DMS153 treated with DMSO at 0.1 percent for 48 hours (cell line): ENCODE data around the gene CAMK2G.
A peak's percentile ranks its signal among the peaks of the same experiment; 100 is the strongest.

Experiments used
- DNase-seq: peaks from one replicate; lab custom pipeline; 2025; ENCODE audit not compliant: unreplicated experiment; lab: John Stamatoyannopoulos, UW

CAMK2G gene

GRCh38 chr10:73884017-73884416 lies 9.7 kb upstream of the CAMK2G start:
- no peak for DNase-seq

- no peak for DNase-seq
These were observed 7.0 kb upstream of the CAMK2G start for GRCh38 chr10:73881221-73881919.

- DNase-seq = peak; percentile 50
These were observed 5.2 kb upstream of the CAMK2G start for GRCh38 chr10:73879296-73880173.

- DNase-seq = no peak
These were observed 4.0 kb upstream of the CAMK2G start for GRCh38 chr10:73878365-73878764.

- no peak for DNase-seq
These were observed 3.3 kb upstream of the CAMK2G start for GRCh38 chr10:73877533-73878160.

- DNase-seq = no peak
These were observed 2.6 kb upstream of the CAMK2G start for GRCh38 chr10:73876971-73877370.

GRCh38 chr10:73876566-73876965 lies 2.2 kb upstream of the CAMK2G start:
- DNase-seq = no peak

GRCh38 chr10:73876157-73876556 lies 1.8 kb upstream of the CAMK2G start:
- no peak for DNase-seq

- DNase-seq = no peak
These were observed 752 bp upstream of the CAMK2G start for GRCh38 chr10:73875139-73875475.

GRCh38 chr10:73873838-73874215 lies 528 bp downstream of the CAMK2G start:
- no peak for DNase-seq

GRCh38 chr10:73873142-73873837 lies 1.1 kb downstream of the CAMK2G start:
- no peak for DNase-seq

- DNase-seq = no peak
These were observed 2.1 kb downstream of the CAMK2G start for GRCh38 chr10:73872190-73872710.

GRCh38 chr10:73871295-73872189 lies 2.8 kb downstream of the CAMK2G start:
- no peak for DNase-seq

GRCh38 chr10:73868655-73869195 lies 5.6 kb downstream of the CAMK2G start:
- no peak for DNase-seq

GRCh38 chr10:73867871-73868631 lies 6.3 kb downstream of the CAMK2G start:
- no peak for DNase-seq

- DNase-seq = no peak
These were observed 7.1 kb downstream of the CAMK2G start for GRCh38 chr10:73867126-73867807.

GRCh38 chr10:73866621-73867020 lies 7.7 kb downstream of the CAMK2G start:
- no peak for DNase-seq
